WTC11 (cell line): ENCODE measurements around the gene ZFYVE1. TPM values are rescaled to one million over a fixed set of nuclear protein-coding genes. Genes with fewer than 3 reads are reported as not detected.

ENCODE experiments used
- ATAC-seq: fragments of 200-7000 bp; cut with Tn5 transposase; 2 replicates; pipeline ENCODE4 v1.10.0; 2021; ENCODE audit warnings: mild to moderate bottlenecking, moderate library complexity
- CTCF ChIA-PET: fragments of 300-600 bp; sonication (Branson Sonifier 250); formaldehyde crosslinking; loops from one replicate; lab custom pipeline; 2021; ENCODE audit warnings: antibody characterized with exemption; lab: Charles Lee
- POLR2A ChIA-PET: fragments of 350-600 bp; sonication (Branson Sonifier 250); formaldehyde crosslinking; loops from one replicate; lab custom pipeline; 2021; ENCODE audit warnings: antibody characterized with exemption; lab: Charles Lee
- DNase-seq: peaks from one replicate; pipeline ENCODE4 v3.0.0; 2021; ENCODE audit warnings: low spot score
- H3K27ac Mint-ChIP-seq: 2 replicates; pipeline ENCODE4 v1.8.0; 2021; ENCODE audit warnings: mixed read lengths
- H3K27me3 Mint-ChIP-seq: 2 replicates; pipeline ENCODE4 v1.8.0; 2021; ENCODE audit warnings: low read depth, mild to moderate bottlenecking, moderate library complexity, mixed read lengths
- H3K36me3 Mint-ChIP-seq: 2 replicates; pipeline ENCODE4 v1.8.0; 2021; ENCODE audit warnings: mixed read lengths
- H3K4me1 Mint-ChIP-seq: 2 replicates; pipeline ENCODE4 v1.8.0; 2022; ENCODE audit warnings: mixed read lengths
- H3K4me3 Mint-ChIP-seq: 2 replicates; pipeline ENCODE4 v1.8.0; 2021; ENCODE audit warnings: mild to moderate bottlenecking, moderate library complexity, mixed read lengths
- H3K9me3 Mint-ChIP-seq: 2 replicates; pipeline ENCODE4 v1.8.0; 2021; ENCODE audit warnings: mixed read lengths
- ATF6 ChIP-seq: sonication (generic); formaldehyde crosslinking; IDR thresholded peaks from 2 replicates; pipeline ENCODE4 v1.8.1; 2023; ENCODE audit warnings: mild to moderate bottlenecking, missing genetic modification reagents
- CREB1 ChIP-seq: sonication (generic); formaldehyde crosslinking; IDR thresholded peaks from 2 replicates; pipeline ENCODE4 v1.8.0; 2023; ENCODE audit warnings: mild to moderate bottlenecking, missing genetic modification reagents
- CREM ChIP-seq: sonication (generic); formaldehyde crosslinking; IDR thresholded peaks from 2 replicates; pipeline ENCODE4 v1.8.1; 2022; ENCODE audit warnings: mild to moderate bottlenecking, missing genetic modification reagents, moderate library complexity
- CTCF ChIP-seq: fragments of 200-600 bp; IDR thresholded peaks from 2 replicates; pipeline ENCODE4 v1.8.0; 2022; ENCODE audit warnings: antibody characterized with exemption
- GRHL2 ChIP-seq: fragments of 250-450 bp; sonication (Bioruptor Pico); IDR thresholded peaks from 2 replicates; pipeline ENCODE4 v1.8.0; 2022; ENCODE audit warnings: mild to moderate bottlenecking, moderate library complexity; ENCODE audit not compliant: insufficient replicate concordance, severe bottlenecking
- IRF1 ChIP-seq: sonication (generic); formaldehyde crosslinking; IDR thresholded peaks from 2 replicates; pipeline ENCODE4 v1.8.0; 2023; ENCODE audit warnings: missing genetic modification reagents
- MLX ChIP-seq: sonication (generic); formaldehyde crosslinking; IDR thresholded peaks from 2 replicates; pipeline ENCODE4 v1.8.1; 2023; ENCODE audit warnings: mild to moderate bottlenecking, missing genetic modification reagents, moderate library complexity
- MXD4 ChIP-seq: fragments of 250-450 bp; sonication (Bioruptor Pico); IDR thresholded peaks from 2 replicates; pipeline ENCODE4 v1.8.0; 2021; ENCODE audit warnings: mild to moderate bottlenecking, moderate library complexity, borderline replicate concordance
- NFYB ChIP-seq: sonication (generic); formaldehyde crosslinking; conservative IDR thresholded peaks from 2 replicates; pipeline ENCODE4 v1.8.0; 2022; ENCODE audit warnings: low read depth, missing genetic modification reagents
- NR1H2 ChIP-seq: sonication (generic); formaldehyde crosslinking; IDR thresholded peaks from 2 replicates; pipeline ENCODE4 v1.9.0; 2021; ENCODE audit warnings: mild to moderate bottlenecking, moderate library complexity, missing genetic modification reagents
- RELA ChIP-seq: sonication (generic); formaldehyde crosslinking; IDR thresholded peaks from 2 replicates; pipeline ENCODE4 v1.8.1; 2022; ENCODE audit warnings: missing genetic modification reagents, mild to moderate bottlenecking, borderline replicate concordance
- SMAD4 ChIP-seq: sonication (generic); formaldehyde crosslinking; IDR thresholded peaks from 2 replicates; pipeline ENCODE4 v1.8.0; 2022; ENCODE audit warnings: mild to moderate bottlenecking, missing genetic modification reagents
- ZNF138 ChIP-seq: sonication (generic); formaldehyde crosslinking; conservative IDR thresholded peaks from 2 replicates; pipeline ENCODE4 v1.8.1; 2022; ENCODE audit warnings: mild to moderate bottlenecking, moderate library complexity, missing genetic modification reagents
- ZNF423 ChIP-seq: fragments of 250-450 bp; sonication (Bioruptor Pico); IDR thresholded peaks from 2 replicates; pipeline ENCODE4 v2.1.2; 2022; ENCODE audit warnings: mild to moderate bottlenecking, moderate library complexity
- ZNF532 ChIP-seq: fragments of 250-450 bp; sonication (Bioruptor Pico); IDR thresholded peaks from 2 replicates; pipeline ENCODE4 v1.9.0; 2021; ENCODE audit warnings: mild to moderate bottlenecking, borderline replicate concordance
- total RNA-seq: library from RNA; stranded (reverse); gene quantifications from 3 replicates; pipeline ENCODE4 v1.2.3, GENCODE V29; 2021

ZFYVE1 gene
- total RNA-seq, 1 experiment from 2014 or later: 12.8 TPM

GRCh38 chr14:73027546-73027945, 640 bp upstream of the ZFYVE1 start:
- Mint-ChIP-seq H3K4me1 (peaks cover 18% of the 10 kb centered on the region), H3K27me3 (no peaks in the 10 kb centered on the region), H3K36me3 (peaks cover 11% of the 10 kb centered on the region), H3K27ac (peak overlapping the region; percentile 64), H3K9me3 (no peaks in the 10 kb centered on the region)
- DNase-seq (no peak), ATAC-seq (no peak)
- CTCF ChIA-PET: interaction anchor here (0.9 to 1.5 kb wide), 4 partner anchors 52 to 514 kb away, joined by 3 to 8 read pairs (median 4); no protein-coding TSS in a partner anchor
- no peak for TF ChIP-seq CTCF
- TF ChIP-seq, all 79 proteins: peak for 0
- POLR2A ChIA-PET: interaction anchor here (0.7 to 2.7 kb wide), 3 partner anchors 8 to 113 kb away, joined by 3 to 17 read pairs (median 4); partner anchors contain the start of gene RBM25
- H3K4me3 Mint-ChIP-seq: peak overlapping the region; percentile 90

GRCh38 chr14:73026243-73026844, 562 bp downstream of the ZFYVE1 start:
- no peak for TF ChIP-seq MLX (CRISPR knock-in tag)
- Mint-ChIP-seq H3K4me1 (peaks cover 18% of the 10 kb centered on the region), H3K27ac (peak overlapping the region; percentile 66; the same call in 1 of the 2 replicates), H3K36me3 (peaks cover 12% of the 10 kb centered on the region), H3K4me3 (peak overlapping the region; percentile 90), H3K27me3 (no peaks in the 10 kb centered on the region), H3K9me3 (no peaks in the 10 kb centered on the region)
- POLR2A ChIA-PET: interaction anchor here (1.3 to 2.7 kb wide), 2 partner anchors 10 to 32 kb away, joined by 3 to 17 read pairs; partner anchors contain the start of gene RBM25
- CTCF ChIA-PET: interaction anchor here (0.6 to 1.5 kb wide), 9 partner anchors 9 to 512 kb away, joined by 3 to 8 read pairs (median 4); partner anchors contain the start of gene RBM25
- no peak for DNase-seq
- no peak for ATAC-seq

- Mint-ChIP-seq H3K36me3 (peaks cover 12% of the 10 kb centered on the region), H3K4me1 (peaks cover 18% of the 10 kb centered on the region)
- ATAC-seq: no peak
- TF ChIP-seq CREM: no peak
- no peak for TF ChIP-seq MXD4 (CRISPR knock-in tag)
- no peak for TF ChIP-seq CREB1 (CRISPR knock-in tag)
- no peak for TF ChIP-seq RELA
- TF ChIP-seq GRHL2: no peak
- TF ChIP-seq SMAD4 (CRISPR knock-in tag): no peak
- no peak for TF ChIP-seq ZNF138 (CRISPR knock-in tag)
- no peak for TF ChIP-seq IRF1
- no peak for TF ChIP-seq CTCF
- TF ChIP-seq ATF6 (CRISPR knock-in tag): no peak
- no peak for TF ChIP-seq NFYB (CRISPR knock-in tag)
- no peak for TF ChIP-seq ZNF532 (CRISPR knock-in tag)
- TF ChIP-seq ZNF423 (CRISPR knock-in tag): no peak
- TF ChIP-seq NR1H2 (CRISPR knock-in tag): no peak
- TF ChIP-seq, all 79 proteins: peak for 0
- ChIA-PET CTCF (interaction anchor here (0.6 to 1.8 kb wide), 6 partner anchors 66 to 773 kb away, joined by 3 to 6 read pairs (median 4); no protein-coding TSS in a partner anchor), POLR2A (interaction anchor here (0.6 kb wide), 1 partner anchor 1203 kb away, joined by 5 read pairs; no protein-coding TSS in a partner anchor)
- H3K9me3 Mint-ChIP-seq: no peaks in the 10 kb centered on the region
- peak overlapping the region; percentile 90 for H3K4me3 Mint-ChIP-seq
- H3K27me3 Mint-ChIP-seq: no peaks in the 10 kb centered on the region
- no peak overlapping the region for H3K27ac Mint-ChIP-seq
- no peak for DNase-seq
Observed at GRCh38 chr14:73025544-73025943, 1.4 kb downstream of the ZFYVE1 start.
